HG02885 (cell line): Measurements from ENCODE around the gene RAP1GAP.

Source experiments
- ATAC-seq: cut with Tn5 transposase; IDR thresholded peaks from one replicate; pipeline ENCODE4 v1.9.1; 2021; ENCODE audit warnings: mild to moderate bottlenecking; ENCODE audit not compliant: unreplicated experiment, poor library complexity

RAP1GAP gene

DNA sequence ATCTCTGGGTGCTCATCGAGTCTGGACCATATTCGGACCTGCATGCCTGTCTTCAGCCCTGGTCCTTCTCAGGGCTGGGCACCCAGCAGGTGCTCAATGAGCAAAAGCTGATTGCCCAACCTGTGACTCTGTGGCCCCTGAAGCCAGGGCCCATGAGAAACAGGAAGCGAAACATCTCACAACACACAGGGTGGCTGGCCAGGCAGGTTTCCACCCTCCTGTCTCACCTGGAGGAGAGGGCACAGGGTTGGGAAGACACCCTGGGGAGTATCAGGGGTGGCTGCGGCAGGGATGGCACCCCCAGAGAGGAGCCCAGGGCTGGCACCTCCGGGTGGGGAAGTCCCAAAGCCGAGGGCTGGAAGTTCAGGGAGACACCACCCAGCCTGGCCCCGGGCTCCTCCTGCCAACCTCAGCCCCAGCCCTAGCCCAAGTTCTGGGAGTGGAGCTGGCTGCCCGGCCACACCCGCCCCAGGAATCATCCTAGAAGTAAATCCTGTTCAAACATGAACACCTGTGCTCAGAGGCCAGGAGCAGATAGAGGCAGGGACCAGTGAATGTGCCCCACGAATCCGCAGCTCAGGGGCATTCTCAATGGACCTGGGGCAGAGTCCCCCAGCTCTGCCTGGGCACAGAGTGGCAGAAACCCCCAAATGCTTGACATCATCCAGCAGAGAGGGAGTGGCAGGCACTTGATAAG is 54.6 kb downstream of the RAP1GAP start:
- ATAC-seq, result no peak

DNA sequence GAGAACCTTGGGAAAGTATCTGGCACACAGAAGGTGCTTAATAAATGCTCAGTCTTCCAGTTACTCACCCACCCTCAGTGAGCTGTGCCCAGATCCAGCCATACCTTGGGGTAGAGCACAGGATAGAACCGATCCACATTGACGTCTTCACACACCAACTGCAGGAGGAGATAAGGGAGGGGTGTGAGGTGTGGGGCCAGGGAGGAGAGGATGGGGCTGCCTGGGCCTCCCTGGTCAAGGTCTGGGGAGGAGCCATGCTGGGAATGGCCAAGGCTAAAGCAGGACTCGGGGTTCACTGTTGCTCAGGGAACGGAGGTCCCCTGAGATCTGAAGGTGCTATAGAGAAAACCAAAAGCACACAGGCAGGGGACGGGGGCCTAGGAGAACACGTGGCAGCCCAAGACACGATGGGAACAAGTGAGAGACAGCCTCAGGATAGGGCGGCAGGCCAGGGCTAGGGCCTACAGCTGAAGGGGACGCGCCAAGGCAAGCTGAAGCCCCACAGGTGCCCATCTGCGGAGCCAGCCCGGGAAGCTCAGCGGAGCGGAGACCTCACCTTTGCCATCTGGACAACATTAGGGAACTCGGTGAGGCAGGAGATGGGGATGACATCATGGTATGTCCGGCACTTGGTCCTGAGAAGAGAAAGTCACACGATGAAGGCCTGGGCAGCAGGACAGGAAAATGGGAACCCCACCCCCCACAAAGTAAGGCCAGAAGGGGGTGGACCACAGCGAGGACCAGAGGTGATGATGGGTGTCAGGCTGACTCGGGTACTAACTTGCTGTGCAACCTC is 55.9 kb downstream of the RAP1GAP start:
- ATAC-seq, result no peak

DNA sequence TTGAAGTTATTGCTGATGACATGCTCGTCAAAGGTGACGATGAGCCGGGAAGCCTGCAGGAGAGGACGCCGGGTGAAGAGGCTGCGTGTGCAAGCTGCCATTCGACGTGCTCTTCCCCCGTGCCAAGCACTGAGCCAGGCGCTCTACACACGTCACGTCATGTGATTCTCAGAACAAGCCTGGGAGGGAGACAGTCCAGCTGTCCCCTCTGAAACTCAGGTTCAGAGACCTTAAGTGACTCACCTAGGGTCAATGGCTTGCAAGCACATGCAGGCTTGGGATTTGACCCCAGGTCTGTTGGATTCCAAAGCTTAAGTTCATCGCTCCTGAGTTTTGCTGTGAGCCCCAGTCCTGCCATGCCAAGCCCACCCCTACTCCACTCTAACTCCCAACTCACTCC is 57.1 kb downstream of the RAP1GAP start:
- ATAC-seq, result no peak

DNA sequence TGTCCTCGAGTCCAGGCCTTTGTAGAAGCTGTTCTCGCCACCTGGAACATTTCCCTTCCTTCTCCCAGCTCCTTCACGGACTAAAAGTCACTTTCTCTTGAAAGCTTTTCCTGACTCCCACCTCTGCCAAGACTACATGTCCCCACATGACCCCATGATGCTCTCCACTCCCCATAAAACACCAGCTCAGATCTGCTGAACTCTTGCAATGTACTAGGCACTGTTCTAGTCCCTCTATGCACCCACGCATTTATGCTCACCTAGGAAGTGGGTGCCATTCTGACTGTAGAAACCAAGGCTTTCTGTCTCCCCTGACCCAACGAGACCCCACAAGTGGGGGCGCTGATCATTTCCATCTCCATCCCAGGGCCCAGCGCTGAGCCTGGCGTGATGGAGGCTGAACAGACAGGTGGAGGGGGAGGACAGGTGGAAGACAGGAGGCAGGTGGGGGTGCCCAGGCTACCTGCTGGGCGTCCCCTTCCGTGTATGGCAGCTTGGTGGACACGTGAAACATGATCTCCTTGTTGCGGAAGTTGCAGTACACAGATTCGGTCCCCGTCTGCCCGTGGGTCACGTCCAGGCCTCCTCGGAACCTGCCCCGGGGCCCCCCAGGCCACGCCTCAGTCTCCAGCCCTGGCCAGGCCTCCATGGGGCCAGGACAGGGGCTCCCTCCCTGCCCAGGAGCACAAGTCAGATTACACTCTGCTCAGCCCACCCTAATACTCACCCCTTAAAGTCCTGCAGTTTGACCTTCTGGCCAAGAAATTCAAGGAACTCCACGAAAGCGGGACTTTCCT is 58.0 kb downstream of the RAP1GAP start:
- ATAC-seq, result no peak

DNA sequence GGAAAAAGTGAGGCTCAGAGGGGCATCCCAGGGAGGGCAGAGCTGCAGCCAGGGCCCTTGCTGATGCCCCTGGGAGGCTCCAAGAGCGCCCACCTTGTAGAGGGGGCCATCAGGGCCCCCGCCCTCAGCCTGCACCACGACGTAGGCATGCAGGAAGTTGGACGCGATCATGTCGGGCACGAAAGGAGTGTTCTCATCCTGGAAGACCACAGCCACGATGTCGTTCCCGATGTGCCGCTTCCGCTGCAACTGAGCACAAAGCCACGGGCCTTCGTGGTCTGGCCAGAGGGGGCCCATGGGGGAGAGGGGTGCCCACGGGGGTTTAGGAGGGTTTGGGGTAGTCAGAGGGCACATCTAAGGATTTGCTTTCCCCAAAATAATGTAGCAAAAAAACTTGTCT is 59.1 kb downstream of the RAP1GAP start:
- ATAC-seq, result no peak

DNA sequence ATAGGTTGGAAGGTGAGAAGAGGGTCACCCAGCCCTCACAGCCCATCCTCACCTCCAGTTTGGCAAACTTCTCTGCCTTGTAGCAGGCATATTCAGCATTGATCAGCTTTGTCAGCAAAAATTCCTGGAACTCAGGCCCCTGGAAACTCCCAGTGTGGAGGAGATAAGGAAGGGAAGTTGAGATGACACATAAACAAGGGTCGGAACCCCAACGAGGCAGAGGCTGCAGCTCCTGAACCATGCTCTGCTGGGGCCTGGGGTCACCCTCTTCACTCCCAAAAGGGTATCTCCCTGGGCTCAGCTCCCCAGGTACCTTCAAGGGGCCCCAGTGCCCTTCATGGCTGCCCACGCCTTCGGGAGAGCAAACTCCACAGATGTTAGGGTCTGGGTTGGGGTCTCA is 60.4 kb downstream of the RAP1GAP start:
- ATAC-seq, result no peak

DNA sequence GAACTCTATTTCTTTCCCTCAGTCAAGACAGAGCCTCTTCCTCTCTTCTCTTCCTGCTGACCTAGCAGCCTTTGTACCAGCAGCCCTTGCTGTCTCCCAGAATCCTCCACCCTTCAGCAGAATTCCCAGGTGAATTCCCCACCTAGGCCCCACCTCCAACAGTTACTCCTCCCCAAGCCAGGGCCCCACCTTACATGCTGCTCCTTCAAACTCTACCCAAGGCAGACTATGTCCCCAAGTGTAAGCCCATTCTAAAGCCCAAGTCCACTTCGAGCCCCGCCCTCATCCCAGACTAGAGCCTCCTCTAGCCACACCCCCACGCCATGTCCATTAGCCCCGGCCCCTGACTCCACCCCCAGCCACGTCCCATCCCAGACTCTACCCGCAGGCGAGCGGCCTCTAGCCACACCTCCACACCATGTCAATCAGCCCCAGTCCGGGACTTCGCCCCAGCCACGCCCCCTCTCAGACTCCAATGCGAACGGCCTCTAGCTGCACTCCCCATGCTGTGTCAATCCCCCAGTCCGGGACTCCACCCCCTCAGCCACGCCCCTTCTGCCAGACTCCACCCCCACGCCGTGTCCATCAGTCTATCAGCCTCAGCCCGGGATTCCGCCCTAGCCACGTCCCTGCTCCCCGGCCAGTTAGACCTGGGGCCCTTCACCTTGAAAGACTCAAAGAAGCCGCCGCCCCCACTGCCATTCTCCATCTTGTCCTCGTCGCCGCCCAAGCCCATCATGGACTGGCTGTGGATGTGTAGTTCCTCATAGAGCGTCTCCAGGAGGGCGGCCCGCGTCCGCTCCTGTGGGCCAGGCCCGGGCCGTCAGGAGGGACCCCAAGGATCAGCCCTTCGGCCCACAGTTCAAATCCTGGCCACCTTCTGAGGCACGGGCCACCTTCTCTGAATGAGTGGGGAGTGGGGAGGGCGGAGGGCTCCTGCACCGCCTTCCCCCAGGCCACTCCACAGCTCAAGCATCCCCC is 61.3 kb downstream of the RAP1GAP start:
- peak; percentile 81 for ATAC-seq

DNA sequence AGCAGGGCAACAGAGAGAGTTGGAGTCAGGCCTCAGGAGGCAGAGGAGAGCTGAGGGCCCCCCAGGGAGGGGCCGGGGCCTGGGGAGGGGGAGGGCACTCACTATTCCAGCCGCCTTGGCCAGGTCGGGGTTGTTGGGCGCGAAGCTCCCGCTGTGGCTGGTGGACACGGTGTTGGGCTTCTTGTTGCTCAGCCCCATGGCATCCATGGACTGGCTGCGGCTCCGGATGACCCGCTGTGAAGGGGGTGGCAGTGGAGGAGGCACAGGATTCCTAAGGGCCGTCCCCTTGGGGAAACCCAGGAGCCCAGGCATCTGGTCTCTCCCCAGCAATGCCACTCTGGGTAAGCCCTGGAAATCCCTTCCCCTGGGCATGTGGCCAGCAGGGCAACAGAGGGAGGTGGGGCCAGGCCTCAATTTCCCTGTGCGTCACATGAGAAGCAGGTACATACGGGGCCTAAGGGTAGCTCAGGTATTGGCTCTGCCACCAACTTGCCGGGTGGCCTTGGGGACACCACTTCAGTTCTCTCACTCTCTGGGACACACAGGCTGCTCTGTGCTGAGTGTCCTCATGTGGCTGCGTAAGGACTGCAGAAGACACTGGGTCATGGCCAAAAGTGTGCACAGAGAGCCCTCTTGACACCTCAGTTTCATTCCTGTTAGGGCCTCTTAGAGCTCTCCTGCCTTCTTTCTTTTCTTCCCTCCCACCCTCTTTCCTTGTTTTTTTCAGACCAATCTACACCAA is 63.0 kb downstream of the RAP1GAP start:
- no peak for ATAC-seq

DNA sequence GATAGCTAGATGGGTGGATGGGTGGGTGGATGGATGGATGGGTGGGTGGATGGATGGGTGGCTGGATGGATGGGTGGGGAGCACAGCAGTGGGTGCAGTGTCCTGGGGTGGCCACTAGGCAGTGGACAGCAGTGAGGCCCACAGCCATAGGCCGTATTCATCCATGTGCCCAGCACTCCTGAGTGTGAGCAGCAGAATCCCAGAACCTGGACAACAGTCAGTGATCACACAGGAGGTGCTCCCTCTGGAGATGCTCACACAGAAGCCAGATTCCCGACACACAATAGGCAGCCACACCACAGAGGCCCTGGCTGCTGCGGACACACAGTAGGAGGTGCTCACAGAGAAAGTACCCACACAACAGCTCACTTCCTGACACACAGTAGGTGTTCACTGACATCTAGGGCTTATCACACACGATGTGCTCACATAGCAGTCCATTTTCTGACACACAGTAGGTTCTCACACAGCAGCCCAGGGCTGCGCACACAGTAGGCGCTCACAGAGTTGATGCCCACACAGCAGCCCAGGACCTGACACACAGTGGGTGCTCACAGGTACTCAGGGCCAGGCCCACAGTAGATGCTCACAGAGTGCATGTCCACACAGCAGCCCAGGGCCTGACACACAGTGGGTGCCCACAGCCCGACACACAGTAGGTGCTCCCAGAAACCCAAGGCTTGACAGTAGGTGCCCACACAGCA is 64.0 kb downstream of the RAP1GAP start:
- no peak for ATAC-seq

DNA sequence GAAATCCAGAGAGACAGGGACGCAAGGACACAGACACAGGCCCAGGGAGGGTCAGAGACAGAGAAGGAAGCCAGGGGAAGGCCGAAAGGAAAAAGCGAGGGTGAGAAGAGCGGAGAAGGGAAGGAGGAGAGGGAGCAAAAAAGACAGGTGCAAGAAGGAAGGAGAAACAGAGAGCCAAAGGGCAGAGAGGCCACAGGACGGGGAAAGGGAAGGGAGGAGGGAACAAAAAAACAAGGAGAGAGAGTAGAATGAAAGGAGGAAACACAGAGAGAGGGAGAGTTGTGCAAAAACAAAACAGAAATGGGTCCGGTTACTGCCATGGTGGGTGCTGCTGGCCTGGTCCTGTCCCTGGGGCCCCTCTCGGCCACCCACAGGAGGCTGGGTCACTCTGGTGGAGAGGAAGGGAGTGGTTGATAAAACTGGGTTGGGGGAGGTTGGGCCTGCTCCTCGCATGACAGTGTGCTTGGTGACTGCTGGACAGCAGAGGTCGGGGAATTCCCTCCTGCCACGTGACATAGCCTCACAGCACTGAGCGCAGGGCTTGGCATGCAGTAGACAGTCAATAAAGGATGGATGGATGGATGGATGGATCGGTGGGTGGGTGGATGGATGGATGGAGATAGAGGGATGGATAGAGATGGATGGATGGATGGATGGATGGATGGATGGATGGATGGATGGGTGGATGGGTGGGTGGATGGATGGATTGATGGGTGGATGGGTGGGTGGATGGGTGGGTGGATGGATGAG is 64.8 kb downstream of the RAP1GAP start:
- ATAC-seq, result no peak

DNA sequence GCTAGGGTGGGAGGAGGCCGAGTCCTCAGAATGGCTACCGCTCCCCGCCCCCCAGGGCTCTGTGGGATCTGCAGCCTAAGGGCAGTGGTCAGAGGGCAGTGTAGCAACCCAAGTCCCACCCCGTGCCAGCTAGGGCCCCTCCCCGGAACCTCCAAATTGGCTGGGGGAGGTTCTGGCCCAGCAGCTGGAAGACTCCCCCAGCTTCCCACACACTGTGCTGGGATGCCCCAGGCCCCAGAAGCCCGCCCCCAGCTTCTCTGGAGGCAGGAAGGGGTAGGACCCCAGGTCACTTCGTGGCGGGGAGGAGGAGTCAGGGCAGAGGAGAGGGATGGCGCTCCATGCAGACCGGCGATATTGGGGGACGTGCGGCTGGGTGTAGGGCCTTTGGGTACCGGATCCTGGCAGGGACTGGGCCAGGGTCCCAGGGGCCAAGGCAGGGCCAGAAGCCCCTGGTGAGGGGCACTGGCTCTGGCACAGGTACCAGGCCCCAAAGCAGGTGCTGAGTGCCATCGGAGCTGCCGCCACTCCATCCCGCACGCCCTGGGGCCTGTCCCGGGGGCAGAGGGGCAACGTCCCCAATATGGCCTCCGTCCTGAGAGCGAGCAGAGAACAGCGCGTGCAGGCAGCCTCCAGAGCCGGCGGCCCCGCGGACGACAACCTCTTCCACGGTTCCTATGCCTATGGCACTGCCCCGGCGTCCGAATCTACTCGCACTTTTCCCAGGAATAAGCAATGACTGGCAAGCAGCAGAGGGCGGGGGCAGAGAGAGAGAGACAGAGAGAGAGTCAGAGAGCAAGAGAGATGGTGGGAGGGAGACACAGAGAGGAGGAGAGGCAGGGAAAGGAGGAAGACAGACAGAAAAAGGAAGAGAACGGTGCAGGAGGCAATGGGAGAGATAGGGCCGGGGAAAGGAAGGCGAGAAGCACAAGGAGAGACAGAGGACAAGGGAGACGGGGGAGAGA is 65.7 kb downstream of the RAP1GAP start:
- ATAC-seq, result no peak

DNA sequence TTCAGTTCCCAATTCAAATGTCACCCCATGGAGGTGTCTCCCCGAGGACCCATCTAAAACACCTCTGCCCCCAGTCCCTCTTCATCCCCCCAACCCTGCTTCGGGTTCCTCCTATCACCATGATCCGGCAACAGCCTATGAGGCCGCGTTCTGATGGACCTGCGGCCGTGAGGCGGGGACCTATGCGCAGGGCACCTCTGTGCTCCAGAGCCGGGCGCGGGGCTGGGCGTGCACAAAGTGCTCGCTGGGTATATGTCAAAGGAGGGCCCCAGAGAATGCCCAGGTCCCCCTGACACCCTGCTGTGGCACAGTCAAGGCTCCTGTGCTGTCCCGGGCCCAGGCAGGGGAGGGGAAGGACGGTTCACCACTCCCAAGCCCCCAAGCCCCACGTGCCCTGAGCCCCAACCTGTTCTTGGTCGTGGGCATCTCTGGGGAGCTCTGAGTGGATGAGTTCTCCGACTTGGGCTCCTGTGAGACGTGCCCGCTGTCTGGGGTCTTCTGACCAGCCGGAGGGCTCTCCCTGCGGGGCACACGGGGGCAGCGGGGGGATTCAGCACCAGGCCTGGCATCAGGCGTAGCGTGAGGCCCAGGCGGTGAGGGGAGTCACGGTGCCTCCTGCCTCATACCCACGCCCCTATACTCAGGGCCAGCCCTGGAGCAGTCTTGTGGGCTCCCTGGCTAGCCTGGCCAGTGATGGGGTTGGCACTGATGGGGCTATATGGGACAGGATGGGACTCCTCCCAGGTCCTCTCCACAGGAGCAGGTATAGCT is 67.7 kb downstream of the RAP1GAP start:
- no peak for ATAC-seq

DNA sequence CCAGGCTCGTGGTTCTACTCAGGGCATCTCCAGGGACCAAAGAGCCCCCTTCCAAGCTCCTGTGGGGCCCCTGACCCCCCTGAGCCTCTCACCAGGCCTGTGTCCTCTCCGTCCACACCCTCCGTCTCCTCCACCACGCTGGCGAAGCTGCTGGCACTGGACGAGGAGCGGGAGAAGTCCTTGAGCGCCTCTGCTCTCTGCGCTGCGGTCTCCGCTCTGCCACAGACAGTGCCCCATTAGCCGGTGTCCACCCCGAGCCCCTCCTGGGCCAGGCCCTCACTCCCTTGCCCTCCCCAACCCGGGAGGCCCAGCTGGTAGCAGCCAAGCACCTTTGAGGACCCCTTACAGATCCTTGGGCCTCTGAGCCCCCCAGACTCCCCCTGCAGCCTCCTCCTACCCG is 69.8 kb downstream of the RAP1GAP start:
- no peak for ATAC-seq

DNA sequence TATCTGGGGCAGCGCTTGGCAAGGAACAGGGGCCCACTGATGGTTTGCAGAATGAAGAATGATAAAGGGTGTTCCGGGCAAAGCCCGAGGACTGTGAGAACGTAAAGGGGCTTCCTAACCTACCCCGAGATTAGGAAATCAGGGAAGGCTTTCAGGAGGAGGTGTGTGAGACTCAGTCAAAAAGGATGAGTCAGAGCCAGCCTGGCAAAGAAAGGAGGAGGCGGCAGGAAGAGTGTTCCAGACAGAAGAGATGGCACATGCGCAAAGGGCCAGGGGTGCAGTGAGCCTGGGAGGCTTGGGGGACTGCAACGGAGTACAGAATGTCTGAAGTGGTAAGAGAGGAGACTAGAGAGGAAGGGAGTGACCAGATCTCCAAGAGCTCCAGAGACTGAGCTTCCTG is 70.3 kb downstream of the RAP1GAP start:
- no peak for ATAC-seq

DNA sequence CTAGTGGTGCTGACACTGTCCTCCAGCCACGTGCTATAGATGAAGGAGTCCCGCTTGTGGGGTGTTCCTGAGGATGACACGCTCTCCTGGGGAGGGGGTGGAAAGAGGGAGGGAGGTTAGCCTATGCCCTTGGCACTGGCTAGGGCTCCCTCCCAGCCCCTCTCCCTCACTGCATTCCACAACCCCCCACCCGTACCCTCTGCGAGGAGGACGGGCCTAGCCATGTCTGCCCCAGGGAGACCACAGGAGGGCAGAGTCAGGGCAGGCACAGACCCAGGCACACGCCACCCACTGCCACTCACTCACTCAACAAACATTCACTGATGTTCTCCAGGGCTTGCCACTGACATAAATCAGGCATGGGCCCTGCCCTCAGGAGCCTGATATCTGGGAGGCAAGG is 70.7 kb downstream of the RAP1GAP start:
- ATAC-seq, result no peak

DNA sequence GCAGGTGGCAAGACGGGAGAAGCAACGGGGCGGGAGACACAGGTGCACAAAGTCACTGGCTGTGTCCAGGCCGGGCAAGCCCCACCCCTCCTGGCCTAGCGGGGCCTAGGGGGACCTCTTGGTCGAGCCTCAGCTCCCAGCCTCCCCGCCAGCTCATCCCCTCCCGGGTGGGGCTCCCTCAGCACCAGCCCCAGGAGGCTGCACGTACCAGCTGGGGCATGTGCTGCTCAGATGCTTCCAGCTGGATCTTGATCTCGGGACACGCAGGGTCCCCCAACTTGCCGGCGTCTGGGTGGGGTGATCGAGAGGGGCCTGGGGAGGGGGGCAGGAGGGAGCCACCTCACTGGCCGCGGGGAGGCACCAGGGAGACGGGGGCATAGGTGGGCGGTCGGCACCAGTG is 71.4 kb downstream of the RAP1GAP start:
- ATAC-seq, result no peak
